GM18870 (cell line): Measurements from ENCODE around the gene FARS2.

Experiments
- ATAC-seq: cut with Tn5 transposase; IDR thresholded peaks from one replicate; pipeline ENCODE4 v1.9.1; 2021; ENCODE audit warnings: moderate library complexity; ENCODE audit not compliant: unreplicated experiment

The FARS2 gene

DNA sequence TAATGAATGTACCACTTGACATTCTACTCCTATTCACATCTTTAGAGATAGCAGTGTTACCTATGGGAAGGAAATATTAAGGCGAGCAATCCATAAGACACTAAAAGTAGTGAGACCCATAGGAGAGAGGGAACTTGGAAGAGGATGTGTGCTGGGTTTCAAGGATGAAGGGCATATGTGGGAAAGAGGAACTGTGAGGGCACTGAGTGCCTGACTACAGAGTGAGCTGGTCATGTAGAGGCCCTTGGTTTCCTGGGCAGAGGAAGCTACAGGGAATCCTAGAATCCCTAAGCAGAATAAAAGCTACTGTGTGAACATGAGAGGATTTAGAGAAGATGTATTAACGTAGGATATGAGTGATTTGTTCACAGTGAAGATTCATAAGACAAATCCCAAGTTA is 262.8 kb downstream of the FARS2 start:
- no peak for ATAC-seq

DNA sequence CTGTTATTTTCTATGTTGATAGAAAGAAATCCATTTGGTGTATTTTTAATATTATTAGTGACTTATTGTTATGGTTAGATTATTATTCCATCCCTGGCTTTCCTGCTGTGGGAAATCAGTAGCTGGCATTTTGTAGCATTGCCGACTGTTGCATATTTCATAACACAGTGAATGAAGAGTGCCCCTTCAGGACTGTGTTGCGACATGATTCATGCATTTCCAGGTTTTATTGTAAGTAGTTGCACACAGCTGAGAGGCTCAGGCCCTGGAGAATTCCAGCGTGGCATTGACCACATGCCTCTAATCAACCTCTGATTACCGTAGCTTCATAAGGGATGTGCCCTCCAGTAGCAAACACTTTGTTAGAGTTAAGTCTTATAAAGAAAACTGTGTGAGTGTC is 263.9 kb downstream of the FARS2 start:
- ATAC-seq, result no peak

DNA sequence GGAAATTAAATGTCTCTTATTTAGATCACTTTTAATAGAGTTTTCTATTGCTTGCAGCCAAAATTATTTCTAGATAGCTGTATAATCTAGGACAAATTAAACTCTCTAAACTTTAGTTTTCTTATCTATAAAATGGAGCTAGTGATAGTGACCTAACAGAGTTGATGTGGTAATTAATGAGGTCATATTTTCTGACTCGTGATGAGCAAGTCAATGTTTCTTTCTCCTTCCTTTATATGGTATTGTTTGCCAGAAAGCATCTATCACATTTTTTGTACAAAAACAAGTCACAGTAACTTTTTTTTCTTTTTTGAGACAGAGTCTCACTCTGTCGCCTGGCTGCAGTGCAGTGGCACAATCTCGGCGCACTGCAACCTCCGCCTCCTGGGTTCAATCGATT is 267.7 kb downstream of the FARS2 start:
- ATAC-seq, result no peak

DNA sequence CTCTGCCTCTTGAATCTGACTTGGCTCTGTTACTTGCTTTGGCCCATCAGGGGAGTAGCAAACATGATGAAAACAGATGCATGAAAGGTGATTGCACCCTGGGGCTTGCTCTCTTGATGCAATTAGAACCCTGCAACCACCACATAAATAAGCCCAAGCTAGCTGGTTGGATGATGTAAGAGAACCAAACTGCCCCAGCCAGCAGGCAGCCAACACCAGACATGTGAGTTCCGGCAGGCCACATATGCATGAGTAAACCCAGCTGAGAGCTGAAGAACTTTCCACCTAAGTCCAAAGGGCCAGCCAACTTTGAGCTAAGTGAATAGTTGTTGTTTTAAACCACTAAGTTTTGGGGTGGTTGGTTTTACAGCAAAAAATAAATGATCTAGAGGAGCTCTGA is 268.4 kb downstream of the FARS2 start:
- no peak for ATAC-seq

DNA sequence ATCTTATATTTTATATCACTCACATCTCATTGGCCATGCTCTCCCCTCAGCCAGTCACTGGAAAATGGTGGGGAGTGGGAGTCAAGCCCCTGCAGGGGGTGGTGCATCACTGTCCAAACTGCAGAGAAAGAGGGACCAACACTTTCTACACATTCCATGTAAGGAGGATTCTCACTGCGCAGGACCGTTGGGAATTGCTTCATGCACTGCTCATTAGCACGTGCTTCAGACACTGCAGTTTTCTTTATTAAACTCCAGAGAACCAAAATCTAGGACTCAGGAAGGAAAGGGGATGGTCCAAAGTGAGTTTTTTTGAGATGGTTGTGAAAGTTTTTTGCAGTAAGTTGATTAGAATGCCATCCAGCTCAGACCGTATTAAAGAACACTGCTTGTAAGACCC is 269.8 kb downstream of the FARS2 start:
- no peak for ATAC-seq

DNA sequence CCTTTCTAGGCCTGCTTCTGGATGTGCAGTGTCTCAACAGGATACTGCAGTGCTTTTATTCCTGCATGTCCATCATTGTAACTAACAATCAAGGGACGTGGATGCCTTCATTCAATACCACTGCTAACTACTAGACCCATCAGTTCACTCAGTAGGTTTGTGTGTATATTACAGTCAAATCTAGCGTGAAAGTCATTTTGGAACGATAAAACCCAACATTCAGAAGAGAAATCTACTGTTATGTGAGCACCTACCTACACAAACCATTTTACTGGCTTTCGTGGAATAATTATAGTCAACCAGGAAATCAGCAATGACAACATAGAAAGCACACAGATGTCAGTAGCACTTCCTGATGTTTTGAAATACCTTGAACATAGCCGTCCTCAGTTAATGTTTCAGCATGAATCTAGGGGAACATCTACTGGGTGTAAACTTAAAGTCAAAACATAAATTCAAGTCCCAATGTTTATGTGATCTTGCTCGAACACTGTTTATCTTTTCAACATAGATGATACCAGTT is 270.6 kb downstream of the FARS2 start:
- no peak for ATAC-seq

DNA sequence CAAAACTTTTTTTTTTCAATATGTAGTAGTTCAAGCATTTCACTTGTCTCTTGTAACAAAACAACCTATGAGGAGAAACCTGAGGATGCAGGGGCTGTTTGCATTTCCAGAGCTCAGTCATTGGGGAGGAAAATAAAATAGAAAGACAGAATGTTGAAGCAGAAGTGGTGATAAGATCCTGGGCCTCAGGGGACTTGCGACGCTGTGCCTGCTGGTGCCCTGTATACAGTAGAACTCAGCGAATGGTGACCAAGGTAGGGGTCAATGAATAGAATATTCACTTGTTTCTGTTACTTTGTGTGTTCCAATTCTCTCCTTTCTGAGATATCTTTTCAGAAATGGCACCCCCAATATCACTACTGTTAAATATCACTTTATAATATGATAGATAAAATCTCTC is 271.6 kb downstream of the FARS2 start:
- ATAC-seq, result no peak

DNA sequence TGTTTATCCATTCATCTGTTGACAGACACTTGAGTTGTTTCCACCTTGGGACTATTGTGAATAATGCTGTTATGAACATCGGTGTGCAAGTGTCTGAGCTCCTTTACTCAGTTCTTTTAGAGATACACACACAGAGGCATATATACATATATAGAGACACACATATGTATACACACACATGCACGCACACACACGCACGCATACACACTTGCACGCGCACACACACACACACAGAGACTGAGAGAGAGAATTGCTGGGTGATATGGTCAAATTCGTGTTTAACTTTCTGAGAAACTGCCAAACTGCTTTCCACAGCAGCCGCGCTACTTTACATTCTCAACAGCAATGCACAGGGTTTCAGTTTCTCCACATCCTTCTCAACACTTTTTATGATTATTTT is 273.3 kb downstream of the FARS2 start:
- no peak for ATAC-seq

DNA sequence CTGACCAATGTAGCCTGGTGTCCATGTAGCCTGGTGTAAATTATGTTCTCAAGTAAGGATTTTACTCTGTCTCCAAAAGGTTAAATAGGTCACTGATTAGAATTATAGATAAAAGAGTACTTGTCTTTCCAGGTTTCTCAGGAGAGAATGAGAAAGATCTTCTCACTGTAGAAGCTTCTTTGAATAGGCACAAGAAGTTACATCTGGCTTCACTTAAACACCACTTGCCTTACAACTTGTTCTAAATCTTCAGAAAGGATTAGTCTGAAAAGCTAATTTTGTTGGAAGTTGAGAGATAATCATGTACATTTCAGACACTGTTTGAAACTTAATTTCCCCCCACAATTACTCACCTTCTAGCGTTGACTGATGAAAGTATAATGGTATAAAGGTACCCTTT is 275.3 kb downstream of the FARS2 start:
- no peak for ATAC-seq

DNA sequence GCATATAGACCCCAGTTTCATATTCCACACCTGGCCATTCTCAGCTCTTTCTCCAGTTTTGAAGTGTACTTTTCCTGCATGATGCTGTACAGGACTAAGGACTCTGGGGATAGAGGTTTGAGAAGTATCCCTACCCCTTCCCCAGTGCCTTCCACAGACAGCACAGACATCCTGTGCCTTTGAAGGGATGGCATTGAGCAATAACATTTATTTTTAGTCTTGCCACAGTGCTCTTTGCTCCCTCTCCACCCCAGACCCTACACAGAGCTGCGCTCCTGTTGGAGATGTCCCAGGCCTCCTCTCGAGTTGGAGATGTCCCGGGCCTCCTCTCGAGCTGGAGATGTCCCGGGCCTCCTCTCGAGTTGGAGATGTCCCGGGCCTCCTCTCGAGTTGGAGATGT is 275.8 kb downstream of the FARS2 start:
- ATAC-seq, result no peak

DNA sequence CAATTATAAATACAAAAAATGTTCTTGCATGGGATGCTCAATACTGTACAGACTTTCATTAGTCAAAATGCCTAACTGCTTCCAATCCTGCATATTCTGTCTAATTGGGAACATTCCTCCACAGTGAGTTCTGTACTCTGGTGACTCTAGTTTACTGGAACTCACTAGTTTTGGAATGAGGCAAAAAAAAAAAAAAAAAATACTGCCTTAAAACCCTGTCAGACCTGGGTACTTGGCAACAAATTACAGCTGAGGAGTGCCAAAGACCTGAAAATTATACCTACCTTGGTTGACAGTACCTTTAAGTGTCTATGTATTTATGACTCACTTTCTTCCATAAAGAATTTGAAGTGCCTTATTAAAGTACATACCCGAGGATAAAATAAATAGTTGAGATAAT is 276.7 kb downstream of the FARS2 start:
- ATAC-seq, result no peak

DNA sequence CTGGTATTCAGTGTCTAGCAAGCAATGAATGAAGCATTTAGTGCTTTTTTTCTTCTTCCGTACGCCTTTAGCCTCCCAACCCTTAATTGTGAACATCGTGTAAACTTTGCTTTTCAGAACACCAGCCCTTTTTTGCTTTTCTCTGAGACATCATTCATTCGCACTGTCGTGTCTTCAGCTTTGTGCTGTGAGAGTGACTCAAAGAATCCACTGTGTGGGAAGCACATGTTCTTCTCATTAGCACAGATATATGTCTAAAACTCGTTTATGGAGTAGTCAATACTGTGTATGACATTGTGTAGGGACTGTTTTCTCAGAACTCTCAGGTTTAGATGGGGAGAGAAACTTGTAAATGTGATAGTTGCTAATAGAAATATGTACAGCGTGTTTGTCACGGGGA is 279.1 kb downstream of the FARS2 start:
- ATAC-seq, result no peak

DNA sequence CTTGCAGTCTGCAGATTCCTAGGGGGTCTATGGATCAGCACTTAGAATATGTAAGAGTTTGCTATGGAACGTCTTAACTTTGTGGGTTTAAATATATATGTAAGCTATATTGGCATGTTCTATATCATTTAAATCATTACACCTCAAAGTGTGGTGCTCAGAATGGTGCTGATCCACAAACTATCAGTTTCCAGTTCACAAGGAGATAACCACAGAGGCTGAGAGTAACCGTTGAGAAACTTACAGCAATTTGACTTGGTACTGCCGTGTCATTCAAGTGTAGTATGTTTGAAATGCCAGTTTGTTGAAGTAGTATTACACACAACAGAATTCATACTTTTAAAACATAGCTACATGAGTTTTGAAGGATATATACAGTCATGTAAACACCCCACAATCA is 279.7 kb downstream of the FARS2 start:
- no peak for ATAC-seq

DNA sequence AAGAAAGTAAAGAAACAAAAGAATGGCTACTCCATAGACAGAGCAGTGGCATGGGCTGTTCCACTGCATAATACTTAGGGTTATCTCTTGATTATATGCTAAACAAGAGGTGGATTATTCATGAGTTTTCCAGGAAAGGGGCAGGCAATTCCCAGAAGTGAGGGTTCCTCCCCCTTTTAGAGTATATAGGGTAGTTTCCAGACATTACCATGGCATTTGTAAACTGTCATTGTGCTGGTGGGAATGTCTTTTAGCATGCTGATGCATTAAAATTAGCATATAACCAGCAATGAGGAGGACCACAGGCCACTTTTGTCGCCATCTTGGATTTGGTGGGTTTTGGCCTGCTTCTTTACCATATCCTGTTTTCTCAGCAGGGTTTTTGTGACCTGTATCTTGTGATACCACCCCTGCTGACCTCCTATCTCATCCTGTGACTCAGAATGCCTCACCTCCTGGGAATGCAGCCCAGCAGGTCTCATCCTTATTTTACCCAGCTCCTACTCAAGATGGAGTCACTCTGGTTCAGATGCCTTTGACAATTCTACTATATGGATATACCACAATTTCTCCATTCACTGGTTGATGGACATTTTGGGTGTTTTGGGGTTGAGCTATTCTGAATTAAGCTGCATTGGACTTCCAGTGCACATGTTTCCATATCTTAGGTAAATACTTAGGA is 280.6 kb downstream of the FARS2 start:
- no peak for ATAC-seq

DNA sequence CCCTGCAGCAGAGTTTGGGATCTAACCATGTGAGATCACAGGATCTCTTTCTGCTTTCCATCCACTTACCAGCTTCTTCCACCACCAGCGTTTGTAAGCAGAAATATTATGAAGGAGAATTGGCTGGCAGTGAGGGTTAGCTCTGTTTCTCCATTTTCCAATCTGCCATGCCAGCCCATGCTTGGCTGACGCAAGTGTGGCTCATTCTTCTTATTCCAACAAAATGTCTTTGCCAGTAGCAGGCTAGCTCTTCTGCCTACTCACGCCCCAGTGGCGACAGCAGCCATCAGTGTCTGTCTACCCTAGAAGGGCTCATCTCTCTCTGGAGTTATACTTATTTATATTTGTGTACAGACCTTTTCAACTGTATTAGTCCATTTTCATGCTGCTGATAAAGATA is 286.2 kb downstream of the FARS2 start:
- no peak for ATAC-seq

DNA sequence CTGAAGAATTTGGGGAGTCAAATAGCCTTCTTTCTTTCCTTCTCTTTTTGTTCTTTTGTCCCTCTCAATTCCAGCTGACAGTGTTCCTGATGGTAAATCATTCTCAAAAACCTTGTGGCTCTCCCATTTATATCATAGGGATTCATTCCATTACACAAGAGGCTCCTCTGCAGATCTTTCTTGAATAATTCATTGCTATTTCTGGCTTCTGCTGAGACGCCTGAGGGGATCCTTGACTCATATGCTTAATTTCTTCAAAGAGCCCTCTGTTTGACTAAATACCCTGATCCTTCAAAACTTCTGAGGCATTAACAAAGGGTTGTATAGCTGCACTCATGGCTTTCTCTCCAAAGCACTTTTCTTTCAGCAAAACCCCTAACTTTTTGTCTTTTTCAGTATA is 289.3 kb downstream of the FARS2 start:
- no peak for ATAC-seq

DNA sequence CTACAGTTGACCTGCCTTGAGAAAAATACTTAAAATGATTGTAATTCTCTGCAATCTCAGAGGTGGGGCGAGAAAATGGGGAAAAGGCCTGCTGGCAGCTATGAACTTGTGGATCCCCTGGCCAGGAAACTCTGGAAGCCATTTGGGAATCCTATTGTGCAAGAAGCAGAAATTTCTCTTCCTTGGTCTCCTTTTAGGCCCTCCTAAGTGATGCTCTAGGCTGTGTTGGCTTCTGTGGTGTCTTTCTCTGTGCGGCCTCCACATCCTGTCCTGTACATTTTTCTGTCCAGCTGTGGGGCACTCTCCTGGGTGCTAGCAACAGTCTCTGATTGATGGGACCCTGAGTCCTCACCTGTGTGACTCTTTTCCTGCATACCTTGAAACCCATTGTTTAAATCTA is 290.9 kb downstream of the FARS2 start:
- ATAC-seq, result no peak

DNA sequence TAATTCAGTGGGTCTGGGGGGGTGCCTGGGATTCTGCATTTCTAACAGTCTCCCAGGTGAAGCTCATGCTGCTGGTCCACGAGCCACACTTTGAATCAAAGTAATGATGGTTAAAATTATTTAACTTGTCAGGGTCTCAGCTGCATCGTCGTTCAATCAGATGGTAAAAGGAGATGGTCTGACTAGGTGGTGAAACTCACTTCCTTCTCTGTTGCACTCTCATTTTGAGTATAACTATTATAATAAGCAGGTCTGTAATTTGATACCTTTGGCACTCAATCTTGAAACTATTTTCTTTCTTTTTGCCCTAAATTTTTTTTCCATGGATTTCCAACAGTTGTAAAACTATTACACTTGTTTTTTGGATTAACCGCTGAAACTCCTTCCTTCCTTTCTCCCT is 292.5 kb downstream of the FARS2 start:
- ATAC-seq, result peak; percentile 47

DNA sequence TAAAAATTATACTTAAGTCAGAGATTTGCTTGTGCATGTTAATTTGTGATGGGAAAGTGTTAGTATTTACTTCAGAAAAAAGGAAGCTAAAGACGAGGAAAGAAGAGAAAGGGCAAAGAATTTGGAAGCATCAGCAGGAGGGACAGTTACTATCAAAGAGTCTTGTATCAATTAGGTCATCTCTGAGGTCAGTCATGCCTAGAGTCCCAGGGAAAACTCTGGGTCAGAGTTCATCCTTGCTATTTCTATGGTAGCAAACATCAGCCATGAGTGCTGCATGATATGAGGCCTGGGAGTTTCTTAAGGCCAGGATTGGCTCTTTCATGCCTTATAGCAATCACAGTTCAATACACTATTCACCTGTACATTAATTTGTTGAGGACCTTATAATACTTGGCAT is 292.9 kb downstream of the FARS2 start:
- no peak for ATAC-seq

DNA sequence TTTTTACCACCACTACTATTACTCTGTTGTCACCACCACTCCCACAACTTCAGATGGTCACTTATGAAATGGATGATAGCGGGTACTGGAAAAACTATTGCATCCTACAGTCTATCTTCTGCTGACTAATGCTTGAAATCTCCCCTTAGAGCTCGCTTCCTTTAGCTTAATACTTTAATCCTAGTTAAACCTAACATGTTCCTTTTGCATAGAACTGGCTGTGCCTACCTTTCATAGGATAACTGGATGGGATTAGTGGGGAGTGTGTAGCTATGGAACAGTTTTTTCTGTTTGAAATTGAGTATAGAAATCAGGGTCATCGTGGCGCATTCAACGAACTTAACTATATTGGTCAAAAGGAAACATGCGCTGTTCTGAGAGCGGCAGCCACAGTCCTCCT is 294.7 kb downstream of the FARS2 start:
- ATAC-seq, result no peak

DNA sequence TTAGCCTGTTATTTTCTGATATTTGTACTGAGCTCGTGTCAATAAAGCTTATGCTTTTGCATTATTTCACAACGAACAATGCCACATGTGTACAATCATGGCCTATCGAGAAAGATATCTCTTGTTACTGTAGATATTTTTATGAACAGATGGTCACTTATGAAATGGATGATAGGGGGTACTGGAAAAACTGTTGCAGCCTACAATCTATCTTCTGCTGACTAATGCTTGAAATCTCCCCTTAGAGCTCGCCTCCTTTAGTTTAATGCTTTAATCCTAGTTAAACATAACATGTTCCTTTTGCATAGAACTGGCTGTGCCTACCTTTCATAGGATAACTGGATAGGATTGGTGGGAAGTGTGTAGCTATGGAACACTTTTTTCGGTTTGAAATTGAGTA is 296.2 kb downstream of the FARS2 start:
- ATAC-seq, result no peak

DNA sequence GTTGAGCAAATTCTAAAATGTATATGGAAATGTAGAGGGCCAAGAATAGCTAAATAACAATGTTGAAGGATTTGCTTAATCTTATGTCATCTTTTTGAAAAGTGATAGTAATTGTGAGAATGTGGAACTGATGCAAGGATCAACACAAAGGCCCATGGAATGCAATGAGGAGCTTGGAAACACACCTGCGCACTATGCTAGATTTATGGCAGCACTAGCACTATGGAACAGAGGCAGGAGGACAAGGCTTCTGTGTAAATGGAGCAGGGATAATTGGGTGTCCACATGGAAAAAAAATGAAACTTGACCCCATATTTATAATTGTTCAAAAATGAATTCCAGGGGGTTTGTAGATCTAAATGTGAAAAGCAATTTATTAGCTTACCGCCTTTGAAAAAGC is 298.3 kb downstream of the FARS2 start:
- no peak for ATAC-seq

DNA sequence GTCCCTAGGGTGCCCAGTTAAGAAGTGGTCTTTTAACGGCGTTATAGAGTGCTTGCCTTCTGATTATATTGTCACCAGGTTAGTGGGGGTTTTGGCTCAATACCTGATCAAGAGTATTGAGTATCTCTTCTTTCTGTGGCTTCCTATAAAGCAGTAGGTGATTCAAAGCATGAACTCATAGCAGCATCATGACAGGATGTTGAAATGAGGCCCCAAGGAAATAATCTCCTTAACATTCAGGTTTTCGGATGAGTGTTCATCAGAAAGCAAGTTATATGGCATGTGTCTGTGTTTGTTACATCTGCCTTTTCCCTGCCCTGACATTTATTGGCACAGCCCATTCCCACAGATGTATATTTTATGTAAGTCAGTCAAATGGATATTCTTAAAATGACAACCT is 301.0 kb downstream of the FARS2 start:
- ATAC-seq, result no peak
